ENCODE measurements around the gene NRIP3.
A peak's percentile ranks its signal among the peaks of the same experiment; 100 is the strongest.

Gene NRIP3

GRCh38 chr11:9003573-9004182 lies at the start of gene NRIP3:
TSS of gene NRIP3 (minus strand) at chr11:9004001. CDS start at chr11:9003935, 66 bp downstream.
- peak; percentile 50 for DNase-seq (ENCODE audit: low read depth)

- DNase-seq (ENCODE audit: low read depth): no peak
Measured at GRCh38 chr11:9052316-9052715, 48.5 kb upstream of the NRIP3 start.

DNA sequence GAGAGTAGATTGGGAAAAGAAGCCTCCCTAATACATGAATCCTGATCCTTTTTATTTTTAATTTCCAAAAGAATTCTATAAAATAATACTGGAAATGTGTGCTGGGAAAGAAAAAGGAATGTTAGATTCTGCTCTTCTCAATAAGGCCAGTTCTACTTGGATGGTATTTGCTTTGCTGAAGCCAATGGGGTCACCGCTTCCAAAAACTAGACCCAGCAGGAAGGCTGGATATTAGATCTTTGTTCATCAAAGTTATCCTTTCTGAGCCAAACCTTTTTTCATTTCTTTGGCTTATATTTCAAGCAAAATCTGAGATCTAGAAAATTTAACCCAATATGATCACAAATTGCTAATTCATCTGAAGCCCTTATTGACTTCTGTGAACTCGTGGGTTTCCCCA lies 46.2 kb upstream of the NRIP3 start:
- DNase-seq (ENCODE audit: low read depth): no peak

DNA sequence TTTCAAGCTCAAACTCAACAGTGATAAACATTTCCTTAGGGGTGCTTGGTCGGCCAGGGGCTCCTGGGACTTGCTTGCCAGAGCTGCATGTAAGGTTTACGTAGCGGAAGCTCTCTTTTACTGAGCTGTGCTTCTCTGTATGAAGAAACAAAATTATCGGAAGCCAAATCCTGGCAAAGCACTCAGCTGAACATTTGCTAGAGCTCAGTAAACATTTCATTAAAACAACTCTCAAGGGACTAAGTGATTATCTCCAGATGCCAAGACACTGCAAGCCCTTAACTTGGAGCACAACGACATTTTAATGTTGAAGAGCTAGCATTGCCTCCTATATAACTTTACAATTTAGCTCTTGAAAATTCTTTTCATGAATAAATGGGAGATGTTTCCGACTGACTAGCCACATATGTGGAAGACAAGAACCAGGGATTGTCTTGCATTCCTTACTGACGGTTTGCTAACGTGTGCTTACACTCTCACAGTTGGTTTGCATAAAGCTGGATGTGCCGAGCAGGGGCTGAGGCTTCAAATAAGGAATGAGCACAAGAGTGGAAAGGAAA lies 44.2 kb upstream of the NRIP3 start:
- DNase-seq (ENCODE audit: low read depth): no peak

- DNase-seq (ENCODE audit: low read depth): no peak
Measured at GRCh38 chr11:9046481-9046880, 42.7 kb upstream of the NRIP3 start.

DNA sequence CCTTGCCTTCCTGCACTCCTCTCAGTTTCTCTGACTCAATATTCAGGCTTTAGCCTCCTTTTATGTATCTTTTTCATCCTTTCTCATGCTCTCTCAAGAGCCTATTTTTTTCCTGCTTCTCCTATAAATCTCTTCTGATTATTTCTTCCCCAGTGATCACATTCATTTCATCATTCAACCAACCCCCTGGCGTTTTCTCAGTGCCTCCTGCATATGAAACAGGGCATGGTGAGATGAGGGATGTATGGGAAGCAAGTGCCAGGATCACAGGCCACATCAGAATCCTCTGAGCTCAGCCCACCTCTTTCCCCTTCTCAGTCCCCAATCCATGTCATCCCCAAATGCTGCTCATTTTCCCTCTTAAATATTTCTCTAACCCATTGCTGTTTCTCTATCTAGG lies 38.7 kb upstream of the NRIP3 start:
- DNase-seq (ENCODE audit: low read depth): no peak

DNA sequence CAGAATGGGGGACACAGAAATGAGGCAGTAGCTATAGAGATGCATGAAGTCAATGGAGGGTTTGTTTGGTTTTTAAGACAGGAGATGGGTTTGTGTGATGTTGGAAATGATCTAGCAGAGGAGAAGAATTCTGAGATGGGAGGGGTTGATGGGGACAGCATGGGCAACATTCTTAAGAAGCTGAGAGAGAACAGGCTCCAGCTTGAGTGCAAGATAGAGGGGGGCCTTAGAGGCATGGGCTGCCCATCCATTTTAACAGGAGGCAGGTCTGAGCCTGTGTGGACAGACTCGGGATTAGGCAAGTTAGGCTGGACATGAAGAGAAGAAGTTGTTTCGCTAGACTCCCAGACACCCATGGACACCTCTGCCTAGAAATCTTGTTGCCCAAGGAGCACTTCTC lies 37.9 kb upstream of the NRIP3 start:
- DNase-seq (ENCODE audit: low read depth): no peak

GRCh38 chr11:9040410-9040809 lies 36.6 kb upstream of the NRIP3 start:
- no peak for DNase-seq (ENCODE audit: low read depth)

- DNase-seq (ENCODE audit: low read depth): no peak
Measured at GRCh38 chr11:9039863-9040262, 36.1 kb upstream of the NRIP3 start.

DNA sequence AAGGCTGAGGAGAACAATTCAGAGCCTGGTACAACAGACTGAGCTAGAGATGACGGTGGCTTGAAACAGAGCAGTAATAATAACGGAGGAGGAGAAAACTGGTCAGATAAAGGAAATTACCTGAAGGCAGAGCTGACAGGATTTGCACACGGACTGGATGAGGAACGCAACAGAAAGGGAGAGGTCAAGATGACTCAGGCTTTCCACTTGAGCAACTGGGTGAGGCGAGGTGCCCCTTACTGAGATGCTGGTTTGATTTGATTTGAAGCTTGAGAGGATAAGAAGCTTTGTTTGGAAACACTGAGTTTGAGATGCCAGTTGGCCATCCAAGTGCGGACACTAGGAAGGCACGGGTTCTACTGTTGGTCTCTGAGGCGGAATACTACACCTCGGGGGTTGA lies 35.4 kb upstream of the NRIP3 start:
- no peak for DNase-seq (ENCODE audit: low read depth)

- DNase-seq (ENCODE audit: low read depth): no peak
Measured at GRCh38 chr11:9038541-9038940, 34.7 kb upstream of the NRIP3 start.

GRCh38 chr11:9037963-9038362 lies 34.2 kb upstream of the NRIP3 start:
- no peak for DNase-seq (ENCODE audit: low read depth)

GRCh38 chr11:9037046-9037780 lies 33.4 kb upstream of the NRIP3 start:
- no peak for DNase-seq (ENCODE audit: low read depth)

DNA sequence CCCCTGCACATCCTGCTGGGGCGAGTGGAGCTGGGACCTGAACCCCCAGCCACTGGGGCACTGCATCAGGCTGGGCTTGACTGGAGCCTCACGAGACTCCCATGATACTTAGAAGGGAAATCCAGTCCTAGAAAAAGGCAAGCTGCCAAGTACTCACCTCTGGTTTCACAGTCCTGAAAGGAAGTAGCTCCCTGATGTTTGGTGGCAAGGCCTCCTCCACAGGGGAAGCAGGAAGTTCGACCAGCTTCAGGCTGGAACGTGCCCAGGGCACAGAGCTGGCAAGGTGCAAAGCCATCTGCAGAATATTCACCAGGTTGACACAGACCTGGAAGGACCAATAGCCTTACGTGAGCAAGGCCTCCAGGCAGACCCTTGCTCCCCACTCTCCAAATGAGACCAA lies 26.8 kb upstream of the NRIP3 start:
- DNase-seq (ENCODE audit: low read depth): no peak

DNA sequence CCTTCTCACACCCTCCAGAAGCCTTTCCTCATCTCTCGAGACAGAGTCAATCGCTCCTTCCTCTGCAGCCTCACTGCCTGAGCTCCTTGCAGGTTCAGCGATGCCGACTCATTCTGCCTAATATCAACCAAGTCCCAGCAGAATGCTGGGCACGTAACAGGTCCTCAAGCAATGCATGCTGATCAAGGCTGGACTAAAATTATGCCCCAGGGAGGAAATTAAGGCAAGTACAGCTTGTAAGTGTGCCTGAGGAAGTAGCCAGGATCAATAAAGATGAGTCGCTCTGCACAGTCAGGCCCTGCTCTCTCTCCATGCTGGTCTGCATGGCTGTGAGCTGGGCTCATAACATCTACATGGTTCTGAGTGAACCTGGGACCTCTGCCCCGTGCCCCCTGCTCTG lies 25.6 kb upstream of the NRIP3 start:
- no peak for DNase-seq (ENCODE audit: low read depth)

GRCh38 chr11:9028581-9028980 lies 24.8 kb upstream of the NRIP3 start:
- no peak for DNase-seq (ENCODE audit: low read depth)

DNA sequence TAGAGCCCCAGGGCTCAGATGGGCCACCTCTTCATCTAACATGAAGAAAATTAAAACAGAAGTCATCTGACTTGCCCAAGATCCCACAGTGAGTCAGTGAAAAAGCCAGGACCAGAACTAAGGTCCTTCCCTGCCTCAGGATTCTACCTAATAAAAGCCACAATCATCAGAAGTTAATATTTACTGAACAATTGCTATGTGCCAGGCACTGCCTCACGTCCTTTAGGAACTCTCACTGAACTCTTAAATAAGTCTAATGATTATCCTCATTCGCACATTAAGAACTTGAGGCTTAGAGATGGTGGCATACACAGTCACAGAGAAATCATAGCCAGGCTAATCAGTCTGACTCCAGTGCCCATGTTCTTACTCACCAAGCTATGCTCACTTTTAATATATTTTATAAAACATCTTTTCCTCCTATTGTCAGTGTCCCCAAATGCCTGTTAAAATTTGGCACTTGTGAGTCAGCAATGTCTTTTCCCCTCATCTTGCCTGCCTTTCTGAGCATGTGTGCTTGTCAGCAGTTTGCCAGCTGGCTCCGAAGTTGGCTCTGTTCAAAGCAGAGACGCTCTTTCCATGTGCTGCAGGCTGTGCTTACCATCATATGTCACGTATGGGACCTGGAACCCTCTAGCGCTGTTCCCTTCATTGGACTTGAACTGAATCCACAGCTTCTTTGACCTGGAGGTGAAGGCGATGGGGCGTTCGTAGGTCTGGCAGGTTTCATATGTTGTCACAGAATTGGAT lies 21.5 kb upstream of the NRIP3 start:
- no peak for DNase-seq (ENCODE audit: low read depth)

- no peak for DNase-seq (ENCODE audit: low read depth)
Measured at GRCh38 chr11:9022961-9023680, 19.3 kb upstream of the NRIP3 start.

DNA sequence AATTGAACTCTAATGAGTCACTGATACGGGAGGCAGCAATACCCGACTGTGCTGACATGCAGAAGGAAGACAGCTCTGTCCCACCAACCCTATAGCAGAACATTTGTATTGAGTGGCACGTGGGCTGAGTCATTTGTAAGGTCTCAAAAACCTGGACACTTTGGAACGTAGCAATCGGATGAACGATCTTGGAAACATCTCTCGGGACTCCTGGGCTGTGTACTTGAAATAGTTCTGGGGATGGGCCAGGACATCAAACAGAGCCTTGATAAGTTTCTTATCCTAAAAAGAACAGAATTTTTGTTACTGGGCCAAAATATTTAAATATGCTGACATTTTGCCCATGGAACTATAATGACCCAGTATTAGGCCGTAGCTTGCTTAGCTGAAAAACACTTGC lies 17.1 kb upstream of the NRIP3 start:
- DNase-seq (ENCODE audit: low read depth): no peak

- DNase-seq (ENCODE audit: low read depth): no peak
Measured at GRCh38 chr11:9019861-9020260, 16.1 kb upstream of the NRIP3 start.

DNA sequence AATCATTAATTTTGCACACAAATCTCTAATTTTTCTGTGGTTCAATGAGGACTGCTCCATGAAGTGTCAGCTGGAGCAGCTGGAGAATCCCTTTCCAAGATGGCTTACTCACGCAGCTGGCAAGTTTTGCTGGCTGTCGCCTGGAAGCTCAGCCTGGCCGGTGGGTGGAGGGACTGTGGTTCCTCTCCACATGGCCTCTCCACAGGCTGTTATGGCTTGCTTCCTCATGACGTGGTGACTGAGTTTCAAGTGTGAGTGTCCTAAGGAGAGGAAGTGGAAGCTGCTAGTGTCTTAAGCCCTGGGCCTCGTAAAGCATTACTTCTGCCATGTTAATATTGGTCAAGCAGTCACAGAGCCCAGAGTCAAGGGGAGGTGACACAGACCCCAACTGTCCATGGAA lies 14.0 kb upstream of the NRIP3 start:
- no peak for DNase-seq (ENCODE audit: low read depth)

DNA sequence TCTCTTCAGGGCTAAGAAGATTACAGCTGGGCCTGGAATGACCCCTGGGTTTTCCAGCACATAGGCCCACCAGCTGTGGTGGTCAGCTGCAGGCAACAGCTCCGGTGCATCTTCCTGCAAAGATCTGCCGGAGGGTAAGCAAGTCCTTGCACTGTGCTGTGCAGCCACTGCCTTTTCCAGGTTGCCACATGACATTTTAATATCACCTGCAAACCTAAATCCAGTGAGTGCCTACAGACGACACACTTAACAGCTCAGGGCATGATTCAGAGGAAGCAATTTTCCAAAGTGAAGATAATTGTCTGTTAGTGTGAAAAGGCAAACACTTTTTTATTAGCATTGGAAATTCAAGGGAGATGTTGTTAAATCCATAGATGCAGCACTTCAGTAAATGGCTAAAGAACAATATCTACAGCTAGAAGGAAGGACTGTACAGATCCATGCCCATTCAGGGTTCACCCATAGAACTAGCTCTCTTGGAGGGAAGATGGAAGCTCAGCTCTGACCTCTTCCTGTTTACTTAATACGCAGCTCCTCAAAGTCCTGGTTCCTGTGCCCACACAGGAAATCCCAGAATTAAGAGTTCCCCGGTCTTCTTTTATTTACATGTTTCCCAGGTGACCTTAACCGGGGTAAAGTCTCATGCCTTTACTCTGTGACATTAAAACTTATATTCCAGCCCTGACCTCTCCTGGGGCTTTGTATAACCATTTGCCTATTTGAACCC lies 13.3 kb upstream of the NRIP3 start:
- no peak for DNase-seq (ENCODE audit: low read depth)
